ENCODE results near the gene STK32C.

- TF ChIP-seq POLR2AphosphoS5 (IDR thresholded peaks at IDR 0.05) (no peak), CTCF (IDR thresholded peaks at IDR 0.05) (no peak)
Measured at GRCh38 chr10:132277311-132277741, 30.4 kb downstream of the STK32C start.

Data from prostate gland (tissue), 2 donors.